NCI-H1048 (cell line): ENCODE measurements around the gene TMEM135.
"Not testable (repeated sequence)": the region's sequence is repeated elsewhere in the genome, so short reads cannot be mapped to it uniquely, and the experiment has no call there.

ENCODE experiments used
- DNase-seq: peaks from one replicate; lab custom pipeline; 2025; lab: John Stamatoyannopoulos, UW

TMEM135 gene

GRCh38 chr11:87037450-87038234 is at the start of gene TMEM135:
Gene TMEM135 (plus strand): TSS chr11:87037934. CDS start chr11:87038046, 112 bp downstream.
- peak; percentile 51 for DNase-seq

GRCh38 chr11:86988351-86988881 is 49.3 kb upstream of the TMEM135 start:
- no peak for DNase-seq

- no peak for DNase-seq
Observed at GRCh38 chr11:86990031-86990430, 47.7 kb upstream of the TMEM135 start.

GRCh38 chr11:86990515-86990914 is 47.2 kb upstream of the TMEM135 start:
- DNase-seq: peak; percentile 17

- DNase-seq: no peak
Observed at GRCh38 chr11:86991341-86991740, 46.4 kb upstream of the TMEM135 start.

DNA sequence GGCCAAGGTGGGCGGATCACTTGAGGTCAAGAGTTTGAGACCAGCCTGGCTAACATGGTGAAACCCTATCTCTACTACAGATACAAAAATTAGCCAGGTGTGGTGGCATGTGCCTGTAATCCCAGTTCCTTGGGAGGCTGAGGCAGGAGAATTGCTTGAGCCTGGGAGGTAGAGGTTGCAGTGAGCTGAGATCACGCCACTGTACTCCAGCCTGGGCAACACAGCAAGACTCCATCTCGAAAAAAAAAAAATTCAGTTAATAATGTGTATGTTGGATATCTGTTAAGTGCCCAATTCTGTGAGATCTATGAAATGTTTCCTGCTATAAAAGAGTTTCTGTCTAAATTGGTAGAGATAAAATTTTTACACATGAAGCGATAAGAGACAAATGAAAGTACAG is 45.4 kb upstream of the TMEM135 start:
- DNase-seq: not testable (repeated sequence)

DNA sequence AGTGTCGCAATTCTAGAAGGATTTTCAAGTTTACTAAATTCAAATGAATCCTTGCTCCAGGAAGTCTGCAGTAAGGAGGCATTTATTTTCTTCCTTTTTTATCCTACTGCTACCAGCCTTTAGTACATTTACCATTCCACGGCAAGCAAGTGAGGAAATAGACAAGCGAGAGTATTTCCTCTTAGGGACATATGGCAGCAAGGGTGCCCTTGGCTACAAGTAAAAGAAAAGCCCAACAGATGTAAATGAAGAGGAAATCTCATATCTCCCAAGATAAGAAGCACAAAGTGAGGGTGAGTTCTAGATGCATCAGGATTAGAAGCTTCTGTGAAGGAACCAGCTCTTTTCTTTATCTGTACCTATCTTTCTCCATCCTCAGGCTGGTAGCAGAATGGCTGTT is 44.7 kb upstream of the TMEM135 start:
- no peak for DNase-seq

DNA sequence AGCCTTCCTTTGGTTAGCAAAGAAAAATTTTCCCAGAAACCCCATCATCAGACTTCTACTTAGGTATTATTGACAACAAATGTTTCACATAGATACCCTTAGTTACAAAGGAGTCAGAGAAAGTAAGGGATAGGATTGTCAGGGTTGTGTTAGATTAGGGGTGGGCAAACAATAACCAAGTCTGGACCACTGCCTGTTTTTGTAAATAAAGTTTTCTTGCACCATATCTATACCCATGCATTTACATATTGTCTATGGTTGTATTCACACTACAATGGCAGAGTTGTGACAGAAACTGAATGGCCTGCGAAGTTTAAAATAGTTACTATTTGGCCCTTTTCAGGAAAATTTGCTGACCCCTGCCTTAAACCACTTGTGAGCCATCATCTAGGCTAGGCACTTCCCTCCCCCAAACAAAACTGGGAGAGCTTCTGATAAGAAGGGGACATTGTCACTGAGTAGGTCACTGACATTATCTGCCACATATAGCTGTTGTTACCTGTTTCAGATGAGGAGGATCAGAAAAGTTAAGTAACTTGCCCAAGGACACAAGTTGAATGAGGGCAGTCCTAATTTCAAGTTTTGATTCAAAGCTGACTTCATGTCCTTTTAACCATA is 40.7 kb upstream of the TMEM135 start:
- DNase-seq: no peak

GRCh38 chr11:86999388-86999787 is 38.3 kb upstream of the TMEM135 start:
- DNase-seq: no peak

GRCh38 chr11:86999859-87000753 is 37.6 kb upstream of the TMEM135 start:
- DNase-seq: no peak

- DNase-seq: no peak
Observed at GRCh38 chr11:87002918-87003317, 34.8 kb upstream of the TMEM135 start.

DNA sequence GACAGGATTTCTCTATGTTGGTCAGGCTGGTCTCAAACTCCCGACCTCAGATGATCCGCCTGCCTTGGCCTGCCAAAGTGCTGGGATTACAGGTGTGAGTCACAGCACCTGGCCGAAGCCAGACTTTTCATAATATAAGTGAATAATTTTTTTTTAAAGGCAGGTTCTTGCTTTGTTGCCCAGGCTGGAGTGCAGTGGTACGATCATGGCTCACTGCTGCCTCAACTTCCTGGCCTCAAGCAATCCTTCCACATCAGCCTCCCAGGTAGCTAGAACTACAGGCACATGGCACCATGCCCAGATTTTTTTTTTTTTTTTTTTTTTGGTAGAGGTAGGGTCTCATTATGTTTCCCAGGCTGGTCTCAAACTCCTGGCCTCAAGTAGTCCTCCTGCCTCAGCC is 33.5 kb upstream of the TMEM135 start:
- not testable (repeated sequence) for DNase-seq

DNA sequence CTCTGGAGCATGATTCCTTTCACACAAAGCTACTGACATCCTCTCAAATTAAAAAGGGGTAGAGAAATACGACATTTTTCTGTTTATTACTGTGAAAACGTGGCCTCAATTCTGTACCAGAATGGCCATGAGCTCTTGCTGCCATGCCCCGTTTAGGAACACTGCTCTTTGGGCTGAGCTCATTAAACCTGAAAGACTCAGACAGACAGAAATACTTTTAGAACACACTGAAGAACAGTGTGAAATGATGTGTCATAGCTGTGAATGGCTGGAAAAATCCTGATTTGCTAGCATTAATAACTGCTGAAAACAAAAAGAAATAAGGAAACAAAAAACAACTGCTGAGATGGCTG is 32.2 kb upstream of the TMEM135 start:
- no peak for DNase-seq

DNA sequence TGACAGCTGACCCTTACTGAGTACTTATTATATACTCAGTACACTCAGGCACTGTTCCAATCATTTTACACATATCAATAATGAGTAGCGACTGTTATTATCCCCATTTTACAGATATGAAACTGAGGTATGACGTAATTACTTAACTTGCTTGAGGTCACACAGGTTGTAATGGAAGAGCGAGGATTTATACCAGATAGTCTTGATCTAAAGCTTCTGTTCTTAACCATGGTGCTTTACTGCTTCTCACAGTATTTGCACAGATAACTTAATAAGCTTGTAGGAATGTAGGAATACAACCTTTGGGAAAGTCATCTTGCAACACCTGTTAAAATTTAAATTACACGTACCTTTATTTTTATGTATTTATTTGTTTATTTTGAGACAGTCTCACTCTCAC is 31.7 kb upstream of the TMEM135 start:
- DNase-seq: no peak

- no peak for DNase-seq
Observed at GRCh38 chr11:87007963-87008362, 29.8 kb upstream of the TMEM135 start.

DNA sequence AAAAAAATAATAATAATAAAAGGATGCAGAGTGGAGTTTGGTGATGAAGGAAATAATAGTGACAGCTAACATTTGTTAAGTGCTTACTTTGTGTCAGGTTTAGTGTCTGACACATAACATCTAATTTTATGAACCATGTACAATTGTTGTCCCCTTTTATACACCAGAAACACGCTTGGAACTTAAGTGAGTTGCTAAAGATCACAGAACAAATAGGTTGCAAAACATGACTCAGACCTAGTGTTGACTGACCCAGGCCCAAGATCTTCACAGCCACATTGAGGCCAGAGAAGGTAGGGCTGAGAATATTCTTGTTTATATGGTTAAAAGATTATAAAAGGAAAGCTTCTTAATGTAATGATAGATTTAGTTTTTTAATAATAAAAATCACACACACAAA is 25.6 kb upstream of the TMEM135 start:
- DNase-seq: no peak

- no peak for DNase-seq
Observed at GRCh38 chr11:87012673-87013072, 25.1 kb upstream of the TMEM135 start.

DNA sequence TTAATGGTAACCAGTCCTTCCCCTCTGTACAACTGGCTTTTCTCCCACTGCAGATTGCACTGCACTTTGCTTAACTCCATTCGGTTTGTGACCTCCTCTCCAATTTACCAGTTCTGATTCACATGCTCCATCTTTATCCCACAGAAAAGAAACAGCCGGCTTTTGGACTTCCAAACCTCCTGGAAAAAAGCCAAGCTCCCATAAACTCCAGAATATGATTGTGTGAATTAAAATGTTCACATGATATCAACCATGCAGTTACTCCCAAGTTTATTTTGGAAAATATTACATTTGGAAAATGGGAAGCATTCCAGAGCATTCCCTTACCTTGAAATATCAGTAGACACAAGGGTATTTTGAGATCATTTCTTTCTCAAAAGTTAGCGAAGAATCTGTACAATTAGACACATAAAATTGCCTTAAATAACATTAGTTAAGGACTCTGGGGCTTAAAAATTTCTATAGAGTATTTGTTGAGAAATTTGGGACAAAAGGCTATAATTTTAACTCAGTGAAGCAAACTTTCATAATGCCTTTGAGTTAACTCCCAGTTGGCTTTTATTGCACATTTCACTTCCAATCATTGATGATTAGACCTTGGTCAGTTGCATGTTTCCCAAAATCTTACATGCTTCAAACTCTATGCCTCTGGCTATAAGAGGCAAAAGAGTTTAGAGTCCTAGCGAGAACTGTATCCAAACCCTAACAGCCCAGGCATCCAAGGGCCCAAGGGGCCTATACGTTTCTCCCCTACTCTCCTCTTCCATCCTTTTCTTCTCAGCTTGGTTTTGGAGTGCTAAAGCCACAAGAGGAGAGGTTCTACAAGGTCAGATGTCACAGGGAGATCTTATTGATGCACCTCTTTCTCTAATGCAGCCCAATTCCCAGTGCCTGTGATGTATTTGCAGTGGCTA is 23.6 kb upstream of the TMEM135 start:
- no peak for DNase-seq

- DNase-seq: no peak
Observed at GRCh38 chr11:87015645-87016044, 22.1 kb upstream of the TMEM135 start.

DNA sequence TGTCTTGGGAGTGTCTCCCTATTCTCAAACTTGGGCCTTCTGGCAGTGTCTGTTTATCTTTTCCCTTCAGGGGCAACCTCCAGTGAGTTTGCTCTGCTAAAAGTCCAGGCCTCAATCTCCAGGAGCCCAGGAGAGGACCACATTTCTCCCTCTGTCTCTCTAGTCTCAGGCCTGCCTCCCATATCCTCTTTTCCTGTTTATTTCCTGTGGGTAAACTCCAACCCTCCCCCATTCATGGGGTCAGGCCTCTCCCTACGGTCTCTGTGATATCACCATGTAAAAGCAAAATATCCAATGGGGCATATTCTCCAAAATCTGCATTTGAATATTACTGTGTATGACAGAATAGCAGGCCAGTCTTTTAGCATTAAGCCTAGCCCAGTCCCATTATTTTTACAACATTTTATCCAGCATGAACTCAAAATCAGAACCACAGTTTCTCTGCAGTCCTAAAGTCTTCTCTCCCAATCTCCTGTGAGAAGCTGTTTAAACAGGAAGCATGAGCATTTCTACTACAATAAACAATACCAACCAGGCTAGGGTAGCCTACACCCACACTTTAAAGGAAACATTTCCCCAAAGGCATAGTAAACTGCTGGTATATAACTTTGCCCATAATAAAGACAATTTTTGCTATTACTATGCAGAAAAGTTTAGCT is 18.0 kb upstream of the TMEM135 start:
- no peak for DNase-seq

DNA sequence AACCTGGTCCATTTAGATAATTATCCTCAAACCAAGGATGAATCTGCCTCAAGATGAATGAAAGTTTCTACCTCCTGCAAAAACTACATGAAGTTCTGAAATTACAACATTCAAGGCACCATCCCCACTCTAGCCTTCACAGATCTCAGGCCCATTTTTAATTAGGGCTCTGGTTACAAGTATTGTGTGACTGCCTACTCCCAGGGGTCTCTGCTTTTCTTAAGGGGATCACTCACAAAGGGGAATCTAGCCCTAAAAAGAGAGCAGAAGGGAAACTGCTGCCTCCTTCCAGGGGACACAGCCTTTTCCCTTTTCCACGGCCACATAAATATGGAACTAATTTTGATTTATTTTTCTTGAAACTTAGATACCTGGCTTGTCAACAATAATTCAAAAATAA is 17.4 kb upstream of the TMEM135 start:
- no peak for DNase-seq
